ENCODE data around the gene CTCFL.

GRCh38 chr20:57517904-57518303 is 7.0 kb downstream of the CTCFL start:
- TF ChIP-seq EZH2 (IDR thresholded peaks at IDR 0.05; ENCODE audit: borderline replicate concordance, low read depth, low read length, poor library complexity, severe bottlenecking), result no peak
- no peak for TF ChIP-seq CTCF (conservative IDR thresholded peaks at IDR 0.05; ENCODE audit: low read depth, low read length)

All from A673 (cell line).